Keratinocyte (primary cell): ENCODE measurements around the gene APEX1. TPM values are rescaled to one million over a fixed set of nuclear protein-coding genes. Genes with fewer than 3 reads are reported as not detected.

Experiments used
- DNase-seq: peaks from one replicate; pipeline ENCODE4 v3.0.0-alpha.2; 2011; ENCODE audit warnings: low read depth, missing footprints, low spot score
- FAIRE-seq: peaks from 2 replicates; lab custom pipeline; 2011; peaks lifted over from hg19 to GRCh38; lab: Jason Lieb, UNC
- H2AFZ ChIP-seq: 2 replicates; pipeline ENCODE4 v1.6.0; 2012; ENCODE audit warnings: low read length, control low read depth, inconsistent platforms; ENCODE audit not compliant: control insufficient read depth
- H3K27ac ChIP-seq: 2 replicates; pipeline ENCODE4 v1.5.1; 2011; ENCODE audit warnings: low read length; ENCODE audit not compliant: control insufficient read depth, insufficient read depth
- H3K27me3 ChIP-seq: 3 replicates; pipeline ENCODE4 v1.6.0; 2011; ENCODE audit warnings: low read length; ENCODE audit not compliant: control insufficient read depth, insufficient read depth; ENCODE audit errors: extremely low read depth
- H3K36me3 ChIP-seq, 2 experiments: 2 replicates in 1 of 2; 3 replicates in 1 of 2; pipeline ENCODE4 v1.5.1; 2011; ENCODE audit warnings: low read length in 2 of 2, mild to moderate bottlenecking in 1 of 2; ENCODE audit not compliant: control insufficient read depth in 2 of 2, insufficient read depth in 2 of 2; ENCODE audit errors: extremely low read depth in 1 of 2
- H3K4me1 ChIP-seq: 3 replicates; pipeline ENCODE4 v1.5.1; 2011; ENCODE audit warnings: low read length; ENCODE audit not compliant: control insufficient read depth, insufficient read depth; ENCODE audit errors: extremely low read depth
- H3K4me2 ChIP-seq: 3 replicates; pipeline ENCODE4 v1.6.0; 2011; ENCODE audit warnings: low read depth, low read length; ENCODE audit not compliant: control insufficient read depth, insufficient read depth; ENCODE audit errors: extremely low read depth
- H3K4me3 ChIP-seq, 3 experiments: fragments of 200-600 bp in 1 of 3; sonication (generic) in 1 of 3; 2 replicates in 2 of 3; 3 replicates in 1 of 3; pipeline ENCODE4 v1.5.1; 2011 to 2016; ENCODE audit warnings: low read length in 3 of 3, mild to moderate bottlenecking in 3 of 3, control low read depth in 2 of 3, inconsistent platforms in 1 of 3, low read depth in 1 of 3, mixed read lengths in 1 of 3, mixed run types in 1 of 3, moderate library complexity in 1 of 3; ENCODE audit not compliant: control insufficient read depth in 2 of 3, insufficient read depth in 2 of 3; ENCODE audit errors: extremely low read depth in 1 of 3
- H3K79me2 ChIP-seq: 2 replicates; pipeline ENCODE4 v1.6.0; 2012; ENCODE audit warnings: low read length; ENCODE audit not compliant: control insufficient read depth, insufficient read depth
- H3K9ac ChIP-seq: 3 replicates; pipeline ENCODE4 v1.6.0; 2011; ENCODE audit warnings: low read length; ENCODE audit not compliant: control insufficient read depth, insufficient read depth; ENCODE audit errors: extremely low read depth
- H3K9me1 ChIP-seq: 3 replicates; pipeline ENCODE4 v1.6.0; 2011; ENCODE audit warnings: low read length; ENCODE audit not compliant: control insufficient read depth, insufficient read depth; ENCODE audit errors: extremely low read depth
- H3K9me3 ChIP-seq: 2 replicates; pipeline ENCODE4 v1.5.1; 2012; ENCODE audit warnings: low read depth, low read length; ENCODE audit not compliant: control insufficient read depth
- H4K20me1 ChIP-seq: 3 replicates; pipeline ENCODE4 v1.6.0; 2011; ENCODE audit warnings: low read length; ENCODE audit not compliant: control insufficient read depth, insufficient read depth; ENCODE audit errors: extremely low read depth
- CTCF ChIP-seq, 3 experiments: IDR thresholded peaks in 1 of 3; conservative IDR thresholded peaks in 1 of 3; optimal IDR thresholded peaks in 1 of 3; 2 replicates in 2 of 3; 3 replicates in 1 of 3; pipeline versions ENCODE3 to v1.5.1; 2011; ENCODE audit warnings: low read length in 3 of 3, mild to moderate bottlenecking in 3 of 3, moderate library complexity in 2 of 3, control low read depth in 1 of 3, inconsistent platforms in 1 of 3; ENCODE audit not compliant: insufficient read depth in 2 of 3; ENCODE audit errors: extremely low read depth in 1 of 3
- EZH2 ChIP-seq: IDR thresholded peaks from one replicate; pipeline ENCODE4 v1.6.1; 2012; ENCODE audit warnings: inconsistent platforms, mild to moderate bottlenecking, low read length, moderate library complexity
- dilution Hi-C: fragments of 300-500 bp; cut with MboI; formaldehyde crosslinking; loops from one replicate; pipeline ENCODE4 v1.7.0; 2020; ENCODE audit warnings: low sequenced_read_pairs; ENCODE audit not compliant: extremely low pct_ligation_motif_present
- polyA plus RNA-seq, 5 experiments: library from polyadenylated mRNA; depleted of rRNA in 3 of 5; stranded (reverse) in 3 of 5; stranded (forward) in 1 of 5; unstranded in 1 of 5; fragments of >200 nt; gene quantifications; 1 replicate in 1 of 5; 2 replicates in 3 of 5; 3 replicates in 1 of 5; pipeline versions ENCODE4 v1.2.1 to v1.2.3, GENCODE V29; 2011 to 2012; ENCODE audit warnings: missing spikeins in 2 of 5, low read depth in 1 of 5, low replicate concordance in 1 of 5

The APEX1 gene
- polyA plus RNA-seq, 1 donor (not counting 4 experiments of a cell fraction or from before 2014, with no cell fraction given): 234 TPM

DNA sequence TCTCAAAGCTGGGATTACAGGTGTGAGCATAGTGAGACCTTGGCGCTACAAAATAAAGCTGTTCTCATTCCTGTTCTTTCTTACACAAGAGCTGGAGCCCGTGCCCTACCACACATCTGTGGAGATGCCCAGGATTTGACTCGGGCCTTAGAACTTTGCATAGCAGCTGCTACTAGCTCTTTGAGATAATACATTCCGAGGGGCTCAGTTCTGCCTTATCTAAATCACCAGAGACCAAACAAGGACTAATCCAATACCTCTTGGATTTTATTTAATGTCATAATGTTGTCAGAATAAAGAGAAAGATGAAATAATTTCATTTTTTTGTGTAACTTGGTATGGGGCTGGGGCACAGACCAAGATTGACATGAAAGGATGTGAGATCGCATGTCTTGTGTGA lies 21.8 kb downstream of the APEX1 start:
- Histone ChIP-seq H3K9me1 (peaks cover 4% of the 10 kb centered on the region), H3K4me2 (no peak overlapping the region), H3K36me3 (peaks cover 31 to 62% of the 10 kb centered on the region in 2 experiments), H3K79me2 (peaks cover 26% of the 10 kb centered on the region), H3K4me1 (peaks cover 24% of the 10 kb centered on the region), H2AFZ (no peak overlapping the region), H3K27ac (no peak overlapping the region), H3K9ac (no peak overlapping the region), H3K27me3 (no peaks in the 10 kb centered on the region), H4K20me1 (peaks cover 10% of the 10 kb centered on the region), H3K4me3 (no peak overlapping the region), H3K9me3 (no peaks in the 10 kb centered on the region)
- DNase-seq: no peak
- TF ChIP-seq CTCF (optimal IDR thresholded peaks at IDR 0.05 in 1 of 3, IDR thresholded peaks at IDR 0.05 in 1 of 3, conservative IDR thresholded peaks at IDR 0.05 in 1 of 3; ENCODE audit: extremely low read depth in 1 of 3, insufficient read depth in 2 of 3, low read length in 3 of 3): no peak
- no peak for TF ChIP-seq EZH2
- FAIRE-seq: no peak
- dilution Hi-C loops: no loop called here

- Histone ChIP-seq H3K27me3 (no peaks in the 10 kb centered on the region), H3K4me3 (no peak overlapping the region), H3K79me2 (peaks cover 20% of the 10 kb centered on the region), H2AFZ (no peak overlapping the region), H3K4me2 (no peak overlapping the region), H4K20me1 (peaks cover 7% of the 10 kb centered on the region), H3K9ac (no peak overlapping the region), H3K9me1 (peaks cover 4% of the 10 kb centered on the region), H3K4me1 (peaks cover 18% of the 10 kb centered on the region), H3K36me3 (peaks cover 28 to 57% of the 10 kb centered on the region in 2 experiments), H3K27ac (peak overlapping the region; percentile 10), H3K9me3 (no peaks in the 10 kb centered on the region)
- dilution Hi-C loops: no loop called here
- FAIRE-seq: peak; percentile 20
- DNase-seq: no peak
- TF ChIP-seq CTCF (optimal IDR thresholded peaks at IDR 0.05 in 1 of 3, IDR thresholded peaks at IDR 0.05 in 1 of 3, conservative IDR thresholded peaks at IDR 0.05 in 1 of 3; ENCODE audit: extremely low read depth in 1 of 3, insufficient read depth in 2 of 3, low read length in 3 of 3) (no peak), EZH2 (no peak)
Observed at GRCh38 chr14:20477211-20477876, 22.3 kb downstream of the APEX1 start.
